K562 (cell line): Measurements from ENCODE around the gene TRERF1. TPM values are rescaled to one million over a fixed set of nuclear protein-coding genes. Genes with fewer than 3 reads are reported as not detected.

ENCODE experiments used
- CXXC5 ChIP-seq: fragments of 250-450 bp; sonication (Bioruptor Pico); IDR thresholded peaks from 2 replicates; pipeline ENCODE4 v1.8.0; 2022; ENCODE audit warnings: inconsistent platforms, mild to moderate bottlenecking, moderate library complexity
- DEAF1 ChIP-seq: fragments of 450-650 bp; formaldehyde crosslinking; IDR thresholded peaks from 2 replicates; pipeline ENCODE4 v1.4.0; 2020; ENCODE audit warnings: mild to moderate bottlenecking, moderate library complexity
- ELF1 ChIP-seq: fragments of 200-800 bp; sonication (Bioruptor generic); IDR thresholded peaks from 2 replicates; pipeline ENCODE4 v1.6.1; 2016; ENCODE audit warnings: missing genetic modification characterization, missing compliant biosample characterization
- GABPA ChIP-seq: fragments of 200-800 bp; sonication (Bioruptor generic); conservative IDR thresholded peaks from 2 replicates; pipeline ENCODE4 v1.6.1; 2016; ENCODE audit warnings: low read depth, missing genetic modification characterization, missing compliant biosample characterization
- GABPB2 ChIP-seq: fragments of 250-450 bp; sonication (Bioruptor Pico); conservative IDR thresholded peaks from 2 replicates; pipeline ENCODE4 v1.5.1; 2021; ENCODE audit warnings: mild to moderate bottlenecking
- HMGN3 ChIP-seq: IDR thresholded peaks from 2 replicates; pipeline ENCODE4 v1.6.1; 2011; ENCODE audit warnings: borderline replicate concordance, low read depth, mild to moderate bottlenecking, mixed read lengths, low read length; ENCODE audit not compliant: insufficient read length; ENCODE audit errors: extremely low read depth
- MCM3 ChIP-seq: fragments of 450-650 bp; IDR thresholded peaks from 2 replicates; pipeline ENCODE4 v1.6.1; 2016
- MTA2 ChIP-seq: fragments of 450-650 bp; IDR thresholded peaks from 2 replicates; pipeline ENCODE4 v1.6.1; 2016; ENCODE audit warnings: low read depth
- NFATC3 ChIP-seq: fragments of 450-650 bp; IDR thresholded peaks from 2 replicates; pipeline ENCODE4 v1.6.1; 2017; ENCODE audit warnings: mild to moderate bottlenecking
- NR2F6 ChIP-seq: fragments of 450-650 bp; formaldehyde crosslinking; IDR thresholded peaks from 2 replicates; pipeline ENCODE4 v1.4.0; 2020; ENCODE audit warnings: mild to moderate bottlenecking
- NRF1 ChIP-seq, 2 experiments: fragments of 450-650 bp; IDR thresholded peaks in 1 of 2; conservative IDR thresholded peaks in 1 of 2; 2 replicates each; pipeline ENCODE4 v1.6.1; 2014; ENCODE audit warnings: mild to moderate bottlenecking in 2 of 2
- POLR2G ChIP-seq: fragments of 200-400 bp; formaldehyde crosslinking; IDR thresholded peaks from 2 replicates; pipeline ENCODE4 v1.6.1; 2017; ENCODE audit warnings: low read depth, mild to moderate bottlenecking, antibody characterized with exemption, low read length, moderate library complexity
- SAP30 ChIP-seq: fragments of 200-600 bp; sonication (generic); IDR thresholded peaks from 2 replicates; pipeline ENCODE4 v1.6.1; 2012; ENCODE audit warnings: borderline replicate concordance, low read depth, mild to moderate bottlenecking, moderate library complexity, low read length, control low read depth, inconsistent platforms; ENCODE audit not compliant: insufficient read depth, poor library complexity, severe bottlenecking
- STAG1 ChIP-seq: sonication (generic); formaldehyde crosslinking; IDR thresholded peaks from 2 replicates; pipeline ENCODE4 v1.5.0; 2020; ENCODE audit warnings: missing genetic modification reagents, borderline replicate concordance
- polyA plus RNA-seq, 8 experiments: library from polyadenylated mRNA; depleted of rRNA in 4 of 8; stranded (reverse) in 5 of 8; unstranded in 3 of 8; fragments of >200 nt; fragmentation: Nextera tagmentation in 2 of 8; fragmentation: Illumina TruSeq in 1 of 8; extraction: Ambion mirVana in 2 of 8; extraction: Trizol in 1 of 8; gene quantifications; 2 replicates each; pipeline versions ENCODE4 v1.2.1 to v1.2.3, GENCODE V29; 2011 to 2014; ENCODE audit warnings: inconsistent platforms in 1 of 8, missing spikeins in 1 of 8
- total RNA-seq, 7 experiments: library from RNA; depleted of rRNA in 6 of 7; stranded (reverse); fragments of >200 nt in 6 of 7; fragmentation: Illumina TruSeq in 2 of 7; extraction: Trizol in 2 of 7; gene quantifications; 2 replicates each; pipeline versions ENCODE4 v1.2.1 to v1.2.3, GENCODE V29; 2011 to 2021; ENCODE audit warnings: low replicate concordance in 1 of 7
- TF ChIP-seq, protein P1 (sequence below): fragments of 250-450 bp; sonication (Bioruptor Pico); IDR thresholded peaks from 2 replicates; pipeline ENCODE4 v1.8.0; 2022; ENCODE audit warnings: inconsistent platforms
- TF ChIP-seq, protein P2 (sequence below): fragments of 450-650 bp; IDR thresholded peaks from 2 replicates; pipeline ENCODE4 v1.7.0; 2016; ENCODE audit warnings: borderline replicate concordance
- TF ChIP-seq, protein P3 (sequence below): fragments of 250-450 bp; sonication (Bioruptor Pico); IDR thresholded peaks from 2 replicates; pipeline ENCODE4 v1.5.0; 2021
- TF ChIP-seq, protein P4 (sequence below), 3 experiments: fragments of 200-800 bp in 1 of 3; sonication (Bioruptor generic) in 1 of 3; sonication (generic) in 1 of 3; formaldehyde crosslinking in 1 of 3; IDR thresholded peaks; 2 replicates each; pipeline versions ENCODE4 v1.6.1 to v1.8.0; 2016 to 2022; ENCODE audit warnings: mild to moderate bottlenecking in 2 of 3, missing compliant biosample characterization in 2 of 3, missing genetic modification characterization in 2 of 3, missing genetic modification reagents in 1 of 3

TRERF1 gene
- total and polyA plus RNA-seq, 9 of the 15 experiments (the other 6 are each of a cell fraction or from before 2014, with no cell fraction given) = 0.04 to 0.20 (median 0.07) TPM; not detected in 3

GRCh38 chr6:42452171-42453030 lies 675 bp upstream of the TRERF1 start (continued):
- TF ChIP-seq SAP30 (peak; percentile 4), STAG1 (peak; percentile 26; the same call in 1 of the 2 replicates), DEAF1 (CRISPR knock-in tag) (no peak), POLR2G (peak; percentile 45), MTA2 (no peak), NR2F6 (CRISPR knock-in tag) (no peak), ELF1 (tag) (peak; percentile 65; the same call in 1 of the 2 replicates), HMGN3 (peak; percentile 27), MCM3 (no peak), CXXC5 (CRISPR knock-in tag) (peak; percentile 55; the same call in 1 of the 2 replicates), GABPA (no peak), NRF1 (conservative IDR thresholded peaks at IDR 0.05 in 1 of 2, IDR thresholded peaks at IDR 0.05 in 1 of 2) (peak in 1 of 2 experiments; percentile 24; a peak in 2 of 4 replicates), NFATC3 (no peak), GABPB2 (no peak)
- TF ChIP-seq, protein P1, sequence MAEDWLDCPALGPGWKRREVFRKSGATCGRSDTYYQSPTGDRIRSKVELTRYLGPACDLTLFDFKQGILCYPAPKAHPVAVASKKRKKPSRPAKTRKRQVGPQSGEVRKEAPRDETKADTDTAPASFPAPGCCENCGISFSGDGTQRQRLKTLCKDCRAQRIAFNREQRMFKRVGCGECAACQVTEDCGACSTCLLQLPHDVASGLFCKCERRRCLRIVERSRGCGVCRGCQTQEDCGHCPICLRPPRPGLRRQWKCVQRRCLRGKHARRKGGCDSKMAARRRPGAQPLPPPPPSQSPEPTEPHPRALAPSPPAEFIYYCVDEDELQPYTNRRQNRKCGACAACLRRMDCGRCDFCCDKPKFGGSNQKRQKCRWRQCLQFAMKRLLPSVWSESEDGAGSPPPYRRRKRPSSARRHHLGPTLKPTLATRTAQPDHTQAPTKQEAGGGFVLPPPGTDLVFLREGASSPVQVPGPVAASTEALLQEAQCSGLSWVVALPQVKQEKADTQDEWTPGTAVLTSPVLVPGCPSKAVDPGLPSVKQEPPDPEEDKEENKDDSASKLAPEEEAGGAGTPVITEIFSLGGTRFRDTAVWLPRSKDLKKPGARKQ (CRISPR knock-in tag) = no peak
- TF ChIP-seq, protein P2, sequence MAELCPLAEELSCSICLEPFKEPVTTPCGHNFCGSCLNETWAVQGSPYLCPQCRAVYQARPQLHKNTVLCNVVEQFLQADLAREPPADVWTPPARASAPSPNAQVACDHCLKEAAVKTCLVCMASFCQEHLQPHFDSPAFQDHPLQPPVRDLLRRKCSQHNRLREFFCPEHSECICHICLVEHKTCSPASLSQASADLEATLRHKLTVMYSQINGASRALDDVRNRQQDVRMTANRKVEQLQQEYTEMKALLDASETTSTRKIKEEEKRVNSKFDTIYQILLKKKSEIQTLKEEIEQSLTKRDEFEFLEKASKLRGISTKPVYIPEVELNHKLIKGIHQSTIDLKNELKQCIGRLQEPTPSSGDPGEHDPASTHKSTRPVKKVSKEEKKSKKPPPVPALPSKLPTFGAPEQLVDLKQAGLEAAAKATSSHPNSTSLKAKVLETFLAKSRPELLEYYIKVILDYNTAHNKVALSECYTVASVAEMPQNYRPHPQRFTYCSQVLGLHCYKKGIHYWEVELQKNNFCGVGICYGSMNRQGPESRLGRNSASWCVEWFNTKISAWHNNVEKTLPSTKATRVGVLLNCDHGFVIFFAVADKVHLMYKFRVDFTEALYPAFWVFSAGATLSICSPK = no peak
- TF ChIP-seq, protein P3, sequence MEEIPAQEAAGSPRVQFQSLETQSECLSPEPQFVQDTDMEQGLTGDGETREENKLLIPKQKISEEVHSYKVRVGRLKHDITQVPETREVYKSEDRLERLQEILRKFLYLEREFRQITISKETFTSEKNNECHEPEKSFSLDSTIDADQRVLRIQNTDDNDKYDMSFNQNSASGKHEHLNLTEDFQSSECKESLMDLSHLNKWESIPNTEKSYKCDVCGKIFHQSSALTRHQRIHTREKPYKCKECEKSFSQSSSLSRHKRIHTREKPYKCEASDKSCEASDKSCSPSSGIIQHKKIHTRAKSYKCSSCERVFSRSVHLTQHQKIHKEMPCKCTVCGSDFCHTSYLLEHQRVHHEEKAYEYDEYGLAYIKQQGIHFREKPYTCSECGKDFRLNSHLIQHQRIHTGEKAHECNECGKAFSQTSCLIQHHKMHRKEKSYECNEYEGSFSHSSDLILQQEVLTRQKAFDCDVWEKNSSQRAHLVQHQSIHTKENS (CRISPR knock-in tag) = no peak
- TF ChIP-seq, protein P4, sequence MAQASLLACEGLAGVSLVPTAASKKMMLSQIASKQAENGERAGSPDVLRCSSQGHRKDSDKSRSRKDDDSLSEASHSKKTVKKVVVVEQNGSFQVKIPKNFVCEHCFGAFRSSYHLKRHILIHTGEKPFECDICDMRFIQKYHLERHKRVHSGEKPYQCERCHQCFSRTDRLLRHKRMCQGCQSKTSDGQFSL (CRISPR knock-in tag; IDR thresholded peaks at IDR 0.05) = peak; percentile 77; the same call in 1 of the 2 replicates
- TF ChIP-seq, protein P4 (tag; IDR thresholded peaks at IDR 0.05) = no peak; a peak in 2 of 4 replicates
